Upper lobe of left lung (tissue), 4 donors: ENCODE measurements around the gene KHDC1L.

Experiments used
- CTCF ChIP-seq, 6 experiments: fragments of 450-650 bp in 4 of 6; fragments of 200-600 bp in 2 of 6; sonication (generic) in 2 of 6; IDR thresholded peaks; one replicate each; pipeline ENCODE4 v1.5.1; 2016 to 2019; ENCODE audit warnings: antibody characterized with exemption in 6 of 6
- EP300 ChIP-seq, 4 donors: sonication (generic); formaldehyde crosslinking; IDR thresholded peaks; one replicate each; pipeline ENCODE4 v1.5.1; 2017; ENCODE audit warnings: antibody characterized with exemption in 4 of 4, control low read depth in 2 of 4
- POLR2A ChIP-seq, 4 donors: fragments of 450-650 bp; IDR thresholded peaks; one replicate each; pipeline ENCODE4 v1.5.1; 2016 to 2017; ENCODE audit warnings: antibody characterized with exemption in 4 of 4, mild to moderate bottlenecking in 2 of 4
- POLR2AphosphoS5 ChIP-seq, 2 donors: sonication (generic); formaldehyde crosslinking; IDR thresholded peaks; one replicate each; pipeline ENCODE4 v1.5.1; 2017; ENCODE audit warnings: antibody characterized with exemption in 2 of 2

- no peak for TF ChIP-seq EP300 (IDR thresholded peaks at IDR 0.05)
- TF ChIP-seq CTCF (IDR thresholded peaks at IDR 0.05) = no peak
- TF ChIP-seq POLR2A (IDR thresholded peaks at IDR 0.05) = no peak
- TF ChIP-seq POLR2AphosphoS5 (IDR thresholded peaks at IDR 0.05) = no peak
Measured at GRCh38 chr6:73182021-73182607, 43.2 kb downstream of the KHDC1L start.
